HG03571 (cell line): Measurements from ENCODE around the gene GUCY2C.

Experiments
- ATAC-seq: cut with Tn5 transposase; IDR thresholded peaks from one replicate; pipeline ENCODE4 v1.9.1; 2021; ENCODE audit not compliant: unreplicated experiment

The GUCY2C gene

GRCh38 chr12:14629832-14630710 is 66.3 kb downstream of the GUCY2C start:
- ATAC-seq: peak; percentile 94

GRCh38 chr12:14628771-14629170 is 67.6 kb downstream of the GUCY2C start:
- no peak for ATAC-seq

GRCh38 chr12:14621826-14622225 is 74.6 kb downstream of the GUCY2C start:
- ATAC-seq: peak; percentile 74

GRCh38 chr12:14619741-14620501 is 76.5 kb downstream of the GUCY2C start:
- ATAC-seq: peak; percentile 68

- no peak for ATAC-seq
These were observed 77.4 kb downstream of the GUCY2C start for GRCh38 chr12:14618983-14619382.

- ATAC-seq: peak; percentile 53
These were observed 81.7 kb downstream of the GUCY2C start for GRCh38 chr12:14614704-14615121.

- peak; percentile 93 for ATAC-seq
These were observed 82.7 kb downstream of the GUCY2C start for GRCh38 chr12:14613718-14614117.

- no peak for ATAC-seq
These were observed 83.4 kb downstream of the GUCY2C start for GRCh38 chr12:14612898-14613445.

GRCh38 chr12:14612250-14612649 is 84.1 kb downstream of the GUCY2C start:
- no peak for ATAC-seq

- no peak for ATAC-seq
These were observed 84.7 kb downstream of the GUCY2C start for GRCh38 chr12:14611640-14612203.

- ATAC-seq: no peak
These were observed 88.8 kb downstream of the GUCY2C start for GRCh38 chr12:14607568-14607967.

GRCh38 chr12:14605401-14605989 is 90.9 kb downstream of the GUCY2C start:
- no peak for ATAC-seq

- no peak for ATAC-seq
These were observed 94.5 kb downstream of the GUCY2C start for GRCh38 chr12:14601692-14602478.

GRCh38 chr12:14597480-14597879 is 98.9 kb downstream of the GUCY2C start:
- ATAC-seq: no peak

- no peak for ATAC-seq
These were observed 104.7 kb downstream of the GUCY2C start for GRCh38 chr12:14591719-14592118.

- ATAC-seq: no peak
These were observed 107.0 kb downstream of the GUCY2C start for GRCh38 chr12:14589169-14590004.

- ATAC-seq: no peak
These were observed 107.8 kb downstream of the GUCY2C start for GRCh38 chr12:14588571-14588970.

GRCh38 chr12:14578646-14579045 is 117.8 kb downstream of the GUCY2C start:
- ATAC-seq: no peak

GRCh38 chr12:14577344-14577743 is 119.1 kb downstream of the GUCY2C start:
- ATAC-seq: no peak
